Stimulated activated naive CD8-positive, alpha-beta T cell treated with anti-CD3 and anti-CD28 coated beads, Interleukin-15, amount 100 ng/mL, for 72 hours (primary cell): ENCODE results near the gene ARHGAP26.

Experiments used
- ATAC-seq: fragments of 150-1000 bp; cut with Tn5 transposase; 2 replicates; pipeline ENCODE4 v1.10.0; 2021; ENCODE audit warnings: mild to moderate bottlenecking, moderate library complexity
- DNase-seq, 2 donors: peaks; one replicate each; pipeline ENCODE4 v3.0.0; 2021 to 2022
- H3K27ac Mint-ChIP-seq, 2 donors: one replicate each; pipeline ENCODE4 v1.8.0; 2022; ENCODE audit warnings: mild to moderate bottlenecking in 2 of 2, mixed read lengths in 2 of 2, moderate library complexity in 2 of 2
- H3K27me3 Mint-ChIP-seq: one replicate; pipeline ENCODE4 v1.8.0; 2022; ENCODE audit warnings: mixed read lengths
- H3K4me1 Mint-ChIP-seq: one replicate; pipeline ENCODE4 v1.8.0; 2022; ENCODE audit warnings: mild to moderate bottlenecking, mixed read lengths
- H3K4me3 Mint-ChIP-seq, 2 donors: one replicate each; pipeline ENCODE4 v1.8.0; 2022; ENCODE audit warnings: mild to moderate bottlenecking in 2 of 2, mixed read lengths in 2 of 2, moderate library complexity in 1 of 2
- H3K9me3 Mint-ChIP-seq, 2 donors: one replicate each; pipeline ENCODE4 v1.8.0; 2022; ENCODE audit warnings: mixed read lengths in 2 of 2

ARHGAP26 gene

DNA sequence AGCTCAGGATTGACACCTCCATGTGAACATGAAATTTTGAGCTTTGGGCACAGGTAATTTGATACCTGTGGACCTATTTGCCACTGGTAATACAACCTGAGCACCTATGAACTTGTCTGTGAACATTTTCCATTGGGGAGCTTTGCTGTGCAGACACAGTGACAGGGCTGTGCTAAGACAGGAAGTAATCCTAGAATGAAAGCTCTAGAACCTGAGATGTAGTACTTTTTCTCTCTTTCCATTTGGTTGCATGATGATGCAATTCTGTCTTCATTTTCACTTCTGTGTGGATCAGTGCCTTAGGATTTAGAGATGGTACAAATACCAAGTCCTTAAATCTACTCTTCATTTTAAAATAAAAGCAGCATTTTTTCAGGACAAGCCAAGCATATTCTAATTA, 416.4 kb downstream of the ARHGAP26 start:
- no peaks in the 10 kb centered on the region for H3K27me3 Mint-ChIP-seq
- no peak overlapping the region for H3K4me3 Mint-ChIP-seq
- peak overlapping the region; percentile 27 to 85 for H3K27ac Mint-ChIP-seq
- ATAC-seq (peak; percentile 47), DNase-seq (no peak)
- H3K4me1 Mint-ChIP-seq = peaks cover 62% of the 10 kb centered on the region
- H3K9me3 Mint-ChIP-seq = peaks cover 17 to 18% of the 10 kb centered on the region in 2 donors

DNA sequence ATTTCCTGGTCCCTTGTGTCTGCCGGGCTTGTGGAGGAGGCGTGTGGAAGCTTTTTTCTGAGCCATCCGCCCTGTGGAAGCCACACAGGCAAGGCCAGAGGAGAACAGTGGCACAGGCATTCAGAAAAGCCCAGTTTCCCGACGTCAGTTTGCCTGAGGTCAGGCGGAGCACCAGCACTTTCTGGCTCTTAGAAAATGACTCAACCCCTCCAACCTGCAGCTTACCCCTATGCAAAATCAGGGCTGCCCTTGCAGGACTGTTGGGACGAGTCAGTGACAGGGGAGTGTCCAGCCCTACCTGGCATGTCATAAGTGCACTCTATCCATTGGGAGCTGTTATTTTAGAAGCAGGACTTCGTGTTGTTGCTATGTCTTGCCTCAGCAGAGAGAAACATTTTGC, 417.3 kb downstream of the ARHGAP26 start:
- DNase-seq (no peak), ATAC-seq (no peak)
- Mint-ChIP-seq H3K4me3 (no peak overlapping the region), H3K4me1 (peaks cover 56% of the 10 kb centered on the region), H3K27ac (peak overlapping the region; percentile 59 to 63), H3K27me3 (no peaks in the 10 kb centered on the region), H3K9me3 (peaks cover 17 to 24% of the 10 kb centered on the region in 2 donors)

DNA sequence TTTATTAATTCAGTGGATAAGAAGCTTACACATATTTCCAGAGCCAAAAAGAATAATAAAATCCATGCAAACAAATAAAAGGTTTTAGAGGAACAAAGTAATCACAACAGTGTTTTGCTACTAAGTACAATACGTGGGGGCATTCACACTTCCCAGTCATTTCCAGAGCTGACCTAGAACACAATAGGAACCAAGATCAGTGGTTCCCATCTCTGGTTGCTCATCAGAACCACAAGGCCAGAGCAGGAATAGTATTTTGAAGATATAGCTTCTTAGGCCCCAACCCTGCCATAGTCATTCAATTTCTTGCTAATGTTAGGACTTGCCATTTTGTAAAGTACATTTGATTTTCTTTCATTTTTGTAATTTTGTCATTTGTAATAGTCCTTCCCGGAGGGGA, 417.9 kb downstream of the ARHGAP26 start:
- peaks cover 17 to 24% of the 10 kb centered on the region in 2 donors for H3K9me3 Mint-ChIP-seq
- ATAC-seq (no peak), DNase-seq (no peak)
- H3K4me3 Mint-ChIP-seq = no peak overlapping the region
- peak overlapping the region; percentile 45 to 63 for H3K27ac Mint-ChIP-seq
- H3K4me1 Mint-ChIP-seq = peaks cover 51% of the 10 kb centered on the region
- no peaks in the 10 kb centered on the region for H3K27me3 Mint-ChIP-seq

DNA sequence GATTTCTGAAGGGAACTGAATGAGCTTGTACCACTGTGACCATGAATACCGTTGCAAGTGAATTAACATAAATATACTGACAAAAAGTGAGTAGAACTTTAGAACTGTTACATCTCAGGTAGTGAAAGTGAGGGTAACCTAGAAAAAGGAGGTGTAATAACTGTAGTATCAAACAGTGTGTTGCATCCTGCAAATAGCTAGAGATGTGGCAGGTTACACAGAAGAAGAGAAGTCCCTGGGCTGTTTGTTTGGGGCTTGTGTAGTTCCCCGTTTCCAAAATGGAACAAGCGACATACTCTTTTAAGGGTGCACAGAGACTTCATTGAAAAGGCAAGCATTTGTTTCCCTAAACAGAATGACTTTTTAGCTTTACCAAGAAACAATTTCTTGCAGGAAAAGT, 418.5 kb downstream of the ARHGAP26 start:
- no peaks in the 10 kb centered on the region for H3K27me3 Mint-ChIP-seq
- no peak for DNase-seq
- no peak overlapping the region for H3K27ac Mint-ChIP-seq
- H3K4me3 Mint-ChIP-seq = peak overlapping the region in 1 of 2 donors; percentile 19
- peaks cover 17 to 24% of the 10 kb centered on the region in 2 donors for H3K9me3 Mint-ChIP-seq
- peak; percentile 75 for ATAC-seq
- peaks cover 45% of the 10 kb centered on the region for H3K4me1 Mint-ChIP-seq

DNA sequence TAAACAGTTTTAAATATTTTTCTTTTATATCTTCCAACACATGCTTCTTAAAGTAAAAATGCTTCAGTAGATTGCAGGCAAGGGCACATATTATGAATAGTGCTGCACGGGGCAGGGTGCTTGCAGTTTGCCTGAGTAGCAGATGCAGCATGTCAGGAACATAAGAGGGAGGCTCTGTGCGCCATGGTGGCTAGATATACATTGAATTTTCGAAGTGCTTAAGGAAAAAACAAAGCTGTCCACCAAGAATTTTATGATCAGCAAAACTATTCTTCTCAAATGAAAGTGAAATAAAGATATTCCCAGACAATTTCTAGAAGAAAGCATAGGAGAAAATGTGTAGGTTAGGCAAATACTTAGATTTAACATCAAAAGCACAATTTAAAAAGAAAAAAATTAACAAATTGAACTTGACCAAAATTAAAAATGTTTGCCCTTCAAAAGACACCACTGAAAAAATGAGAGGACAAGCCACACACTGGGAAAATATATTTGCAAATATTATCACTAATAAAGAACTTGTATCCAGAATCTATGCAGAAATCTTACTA, 420.2 kb downstream of the ARHGAP26 start:
- H3K27ac Mint-ChIP-seq = no peak overlapping the region
- H3K4me3 Mint-ChIP-seq = no peak overlapping the region
- peaks cover 17 to 24% of the 10 kb centered on the region in 2 donors for H3K9me3 Mint-ChIP-seq
- H3K27me3 Mint-ChIP-seq = no peaks in the 10 kb centered on the region
- ATAC-seq (no peak), DNase-seq (no peak)
- peaks cover 34% of the 10 kb centered on the region for H3K4me1 Mint-ChIP-seq

DNA sequence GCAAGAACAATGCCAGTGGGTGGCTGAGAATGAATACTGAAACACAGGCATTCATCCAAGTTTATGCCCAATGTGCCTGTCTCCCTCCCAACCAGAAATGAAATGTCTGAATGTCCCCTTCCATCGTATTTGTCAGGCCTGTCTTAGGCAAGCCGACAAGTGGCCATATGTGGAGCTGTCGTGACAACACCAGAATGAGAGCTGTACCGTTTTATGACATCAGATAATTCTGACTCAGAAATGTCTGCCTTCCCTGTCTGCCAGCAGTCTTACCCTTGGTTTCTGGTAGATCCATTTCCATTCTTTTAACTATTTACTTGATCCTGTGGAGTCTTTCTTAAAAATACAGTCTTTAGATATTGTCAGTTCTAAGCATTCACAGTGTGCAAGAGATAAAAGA, 421.5 kb downstream of the ARHGAP26 start:
- DNase-seq (no peak), ATAC-seq (no peak)
- Mint-ChIP-seq H3K27ac (no peak overlapping the region), H3K9me3 (peaks cover 17 to 28% of the 10 kb centered on the region in 2 donors), H3K4me3 (no peak overlapping the region), H3K4me1 (peaks cover 25% of the 10 kb centered on the region), H3K27me3 (no peaks in the 10 kb centered on the region)

DNA sequence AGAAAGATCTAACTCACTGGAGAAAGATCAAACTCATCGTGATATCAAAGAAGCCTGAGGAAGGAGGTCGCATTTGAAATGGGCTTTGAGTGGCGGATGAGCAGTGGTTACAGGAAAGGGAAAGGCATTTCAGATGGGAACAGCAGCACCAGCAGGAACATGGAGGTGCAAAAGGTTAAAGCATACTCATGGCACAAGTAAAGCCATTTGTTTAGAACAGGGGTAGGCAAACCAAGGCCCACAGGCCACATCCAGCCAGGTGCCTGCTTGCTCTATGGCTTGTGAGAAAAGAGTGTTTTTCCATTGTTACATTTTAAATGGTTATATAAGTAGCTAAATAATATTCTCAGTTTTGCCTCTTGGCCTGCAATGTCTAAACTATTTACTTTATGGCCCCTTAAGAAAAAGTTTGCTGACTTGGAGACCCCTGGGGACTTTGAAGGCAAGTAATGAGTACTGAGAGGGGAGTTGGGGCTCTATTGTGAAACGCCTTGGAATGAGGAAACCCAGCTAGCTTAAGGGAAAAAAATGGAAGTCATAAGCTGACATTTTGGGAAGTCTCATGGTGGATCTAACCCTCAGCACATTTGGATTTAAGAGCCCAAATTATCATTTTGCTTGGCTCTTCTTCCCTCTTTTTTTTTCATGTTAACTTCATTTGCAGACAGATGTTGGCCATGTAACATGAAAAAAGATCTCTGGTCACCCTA, 422.2 kb downstream of the ARHGAP26 start:
- H3K27me3 Mint-ChIP-seq = no peaks in the 10 kb centered on the region
- ATAC-seq = no peak
- peaks cover 22 to 34% of the 10 kb centered on the region in 2 donors for H3K9me3 Mint-ChIP-seq
- H3K27ac Mint-ChIP-seq = no peak overlapping the region
- DNase-seq = no peak
- no peak overlapping the region for H3K4me3 Mint-ChIP-seq
- peaks cover 25% of the 10 kb centered on the region for H3K4me1 Mint-ChIP-seq

DNA sequence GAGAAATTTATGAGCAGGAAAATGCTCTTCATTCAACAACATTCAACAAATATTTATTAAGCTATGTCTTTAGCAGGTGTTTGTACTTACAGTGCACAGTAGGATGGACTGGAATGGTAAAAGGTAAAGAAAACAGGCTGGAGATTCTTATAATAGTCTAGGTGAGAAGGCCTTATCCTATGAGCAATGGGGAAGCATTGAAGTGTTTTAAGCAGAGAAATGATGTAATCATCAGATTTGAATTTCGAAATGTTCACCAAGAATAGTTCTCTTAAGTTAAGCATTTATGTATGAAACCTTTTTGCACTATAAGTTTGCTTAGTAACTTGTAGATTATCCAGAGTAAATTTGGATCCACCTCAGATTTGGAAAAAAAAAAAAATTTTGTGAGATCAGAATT, 424.0 kb downstream of the ARHGAP26 start:
- Mint-ChIP-seq H3K27ac (peak overlapping the region in 1 of 2 donors; percentile 29), H3K9me3 (peaks cover 22 to 40% of the 10 kb centered on the region in 2 donors), H3K27me3 (no peaks in the 10 kb centered on the region), H3K4me1 (peaks cover 14% of the 10 kb centered on the region), H3K4me3 (no peak overlapping the region)
- no peak for DNase-seq
- ATAC-seq = no peak

DNA sequence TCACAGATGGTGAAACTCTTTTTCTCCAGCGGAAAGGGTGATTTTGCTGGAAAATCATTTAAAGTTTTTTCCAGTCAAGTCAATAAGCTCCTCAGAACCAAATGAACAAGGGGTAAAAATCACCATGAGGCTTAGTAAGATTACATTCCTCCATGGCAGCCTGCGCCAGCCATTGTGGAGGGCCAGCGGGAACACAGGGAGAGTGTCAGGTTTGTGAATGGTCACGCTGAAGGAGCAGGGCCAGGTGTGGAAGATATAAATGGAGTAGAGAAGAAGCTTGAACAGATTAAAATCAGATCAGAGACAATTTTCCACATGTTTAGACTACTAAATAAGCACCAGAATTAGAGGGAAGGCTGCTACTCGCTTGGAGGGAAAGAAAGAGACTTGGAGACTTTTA, 424.5 kb downstream of the ARHGAP26 start:
- H3K27ac Mint-ChIP-seq = no peak overlapping the region
- DNase-seq (no peak), ATAC-seq (no peak)
- no peak overlapping the region for H3K4me3 Mint-ChIP-seq
- peaks cover 14% of the 10 kb centered on the region for H3K4me1 Mint-ChIP-seq
- H3K9me3 Mint-ChIP-seq = peaks cover 22 to 40% of the 10 kb centered on the region in 2 donors
- no peaks in the 10 kb centered on the region for H3K27me3 Mint-ChIP-seq

DNA sequence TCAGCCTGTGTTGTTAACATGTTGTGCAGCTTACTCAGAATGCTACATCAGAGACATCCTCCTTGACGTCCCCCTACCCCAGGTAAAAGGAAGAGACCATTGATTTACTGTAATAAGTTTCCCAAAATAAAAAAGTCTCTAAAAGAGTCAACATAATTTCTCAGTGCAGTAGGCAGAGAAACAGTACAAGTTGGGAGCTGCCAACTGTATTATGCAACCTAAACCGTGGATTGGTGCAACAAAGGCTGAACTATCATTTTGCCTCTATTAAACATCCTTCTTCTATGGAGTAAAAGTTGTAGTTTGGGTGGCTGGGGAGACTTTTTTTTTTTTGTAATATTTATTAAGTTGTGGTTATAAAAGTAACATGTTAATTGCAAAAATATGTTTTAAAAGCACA, 425.3 kb downstream of the ARHGAP26 start:
- Mint-ChIP-seq H3K27me3 (no peaks in the 10 kb centered on the region), H3K9me3 (peaks cover 15 to 34% of the 10 kb centered on the region in 2 donors), H3K4me3 (no peak overlapping the region), H3K4me1 (peaks cover 14% of the 10 kb centered on the region), H3K27ac (no peak overlapping the region)
- no peak for ATAC-seq
- DNase-seq = no peak

DNA sequence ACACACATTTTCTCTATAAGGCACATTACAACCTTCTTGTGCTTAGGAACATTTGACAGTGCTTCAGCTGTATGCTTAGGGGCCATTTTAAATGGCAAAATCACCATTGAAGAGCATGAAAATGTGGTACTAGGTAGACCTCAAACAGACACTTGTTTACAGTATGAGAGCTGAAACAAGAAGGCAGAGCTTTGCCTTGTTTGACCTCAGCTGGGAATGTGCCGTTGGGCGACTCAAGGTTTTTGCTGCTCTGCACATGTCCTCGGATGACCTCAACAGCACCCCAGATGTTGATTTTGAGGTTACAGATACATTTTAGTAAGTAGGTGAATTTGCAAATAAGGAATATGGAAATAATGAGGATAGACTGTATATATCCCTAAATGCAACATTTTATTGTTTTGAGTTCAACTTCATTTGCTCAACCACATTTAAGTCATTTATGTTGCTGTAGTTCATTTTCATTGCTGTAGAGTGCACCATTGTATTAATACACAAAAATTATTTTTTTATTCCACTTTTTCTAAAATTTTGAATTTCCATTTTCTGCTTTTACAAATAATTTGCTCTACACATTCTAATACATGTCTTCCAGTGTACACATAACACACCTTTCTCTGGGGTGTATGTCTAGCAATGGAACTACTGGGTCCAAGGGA, 426.6 kb downstream of the ARHGAP26 start:
- ATAC-seq (no peak), DNase-seq (no peak)
- Mint-ChIP-seq H3K9me3 (peaks cover 14 to 22% of the 10 kb centered on the region in 2 donors), H3K27ac (peak overlapping the region in 1 of 2 donors; percentile 6), H3K27me3 (no peaks in the 10 kb centered on the region), H3K4me1 (peaks cover 14% of the 10 kb centered on the region), H3K4me3 (peak overlapping the region; percentile 18 to 48)

DNA sequence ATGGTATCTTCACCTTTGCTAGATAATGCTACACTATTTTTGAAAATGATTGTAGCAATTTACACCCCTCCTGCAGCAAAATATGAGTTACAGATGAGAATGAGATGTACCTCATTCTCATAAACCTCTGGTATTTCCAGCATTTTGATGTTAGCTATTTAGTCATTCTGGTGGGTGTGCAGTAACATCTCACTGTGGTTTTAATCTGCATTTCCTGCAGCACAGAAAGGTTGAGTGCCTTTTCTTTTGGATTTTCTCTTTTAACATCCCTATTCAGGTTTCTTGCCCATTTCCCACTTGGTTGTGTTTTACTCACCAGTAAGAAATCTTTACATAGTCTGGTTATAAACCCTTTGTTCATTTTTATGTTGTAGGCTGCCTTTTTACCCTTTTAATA, 427.1 kb downstream of the ARHGAP26 start:
- ATAC-seq (peak; percentile 85), DNase-seq (no peak)
- H3K27ac Mint-ChIP-seq = peak overlapping the region; percentile 6 to 72
- peak overlapping the region; percentile 18 to 48 for H3K4me3 Mint-ChIP-seq
- peaks cover 14 to 22% of the 10 kb centered on the region in 2 donors for H3K9me3 Mint-ChIP-seq
- peaks cover 14% of the 10 kb centered on the region for H3K4me1 Mint-ChIP-seq
- no peaks in the 10 kb centered on the region for H3K27me3 Mint-ChIP-seq

DNA sequence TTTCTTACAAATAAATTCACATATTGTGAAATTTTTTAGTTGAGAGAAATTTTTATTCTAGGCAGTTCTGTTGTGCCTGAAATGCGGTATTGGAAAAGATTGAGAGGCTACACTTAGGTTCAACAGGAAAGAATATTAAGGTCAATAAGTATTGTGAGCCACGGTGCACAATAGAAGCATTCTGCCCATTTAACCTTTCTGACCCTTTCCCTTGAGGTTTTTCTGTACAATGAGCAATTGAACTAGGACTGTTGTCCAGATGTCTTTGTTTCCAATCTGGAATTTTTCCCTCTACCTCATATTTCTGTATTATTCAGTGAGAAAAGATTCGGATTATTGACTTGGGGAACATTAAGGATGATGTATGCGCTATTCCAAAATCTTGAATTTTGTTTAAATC, 428.2 kb downstream of the ARHGAP26 start:
- Mint-ChIP-seq H3K27ac (no peak overlapping the region), H3K4me1 (peaks cover 14% of the 10 kb centered on the region), H3K4me3 (no peak overlapping the region), H3K9me3 (peaks cover 14 to 27% of the 10 kb centered on the region in 2 donors), H3K27me3 (no peaks in the 10 kb centered on the region)
- no peak for DNase-seq
- no peak for ATAC-seq

DNA sequence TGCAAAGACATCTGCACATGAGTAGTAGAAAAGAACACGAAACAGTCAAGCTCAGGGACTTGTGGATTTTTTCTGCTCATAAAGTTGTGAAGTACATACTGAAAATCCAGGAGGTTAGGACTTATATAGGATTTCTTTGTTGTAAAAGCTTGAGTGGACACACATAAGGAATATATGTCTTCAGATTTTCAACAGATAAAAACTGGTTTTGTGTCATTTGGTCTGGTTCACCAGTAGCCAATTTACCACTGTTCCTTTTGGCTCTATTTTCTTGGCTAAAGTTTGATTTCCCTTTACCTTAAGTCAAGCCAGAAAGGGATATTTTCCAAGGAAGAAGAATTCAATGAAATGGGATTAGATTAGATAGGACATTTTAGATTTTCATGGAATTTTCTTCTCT, 429.0 kb downstream of the ARHGAP26 start:
- Mint-ChIP-seq H3K4me1 (peaks cover 14% of the 10 kb centered on the region), H3K4me3 (no peak overlapping the region), H3K27ac (no peak overlapping the region), H3K9me3 (peaks cover 14 to 27% of the 10 kb centered on the region in 2 donors), H3K27me3 (no peaks in the 10 kb centered on the region)
- DNase-seq (no peak), ATAC-seq (no peak)

DNA sequence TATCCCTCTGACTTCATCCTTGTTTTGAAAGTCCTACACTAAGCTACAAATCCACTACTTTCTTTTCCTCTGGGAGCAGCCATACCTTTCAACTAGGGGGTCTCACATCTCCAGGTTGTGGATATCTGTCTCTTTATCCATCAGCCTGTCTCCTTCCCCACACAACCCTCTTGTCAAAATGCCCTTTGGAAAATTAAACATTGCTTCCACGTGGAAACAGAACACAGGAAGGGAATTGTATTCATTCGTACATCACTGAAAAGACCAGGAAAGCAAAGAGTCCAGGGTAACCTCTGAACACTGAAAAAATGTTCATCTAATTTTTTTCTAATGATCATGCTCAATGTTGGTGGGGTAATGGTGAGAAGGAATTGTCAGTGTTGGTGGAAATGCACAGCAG, 429.7 kb downstream of the ARHGAP26 start:
- ATAC-seq = no peak
- DNase-seq = no peak
- Mint-ChIP-seq H3K27me3 (no peaks in the 10 kb centered on the region), H3K9me3 (peaks cover 14 to 27% of the 10 kb centered on the region in 2 donors), H3K4me1 (peaks cover 14% of the 10 kb centered on the region), H3K4me3 (no peak overlapping the region), H3K27ac (no peak overlapping the region)

DNA sequence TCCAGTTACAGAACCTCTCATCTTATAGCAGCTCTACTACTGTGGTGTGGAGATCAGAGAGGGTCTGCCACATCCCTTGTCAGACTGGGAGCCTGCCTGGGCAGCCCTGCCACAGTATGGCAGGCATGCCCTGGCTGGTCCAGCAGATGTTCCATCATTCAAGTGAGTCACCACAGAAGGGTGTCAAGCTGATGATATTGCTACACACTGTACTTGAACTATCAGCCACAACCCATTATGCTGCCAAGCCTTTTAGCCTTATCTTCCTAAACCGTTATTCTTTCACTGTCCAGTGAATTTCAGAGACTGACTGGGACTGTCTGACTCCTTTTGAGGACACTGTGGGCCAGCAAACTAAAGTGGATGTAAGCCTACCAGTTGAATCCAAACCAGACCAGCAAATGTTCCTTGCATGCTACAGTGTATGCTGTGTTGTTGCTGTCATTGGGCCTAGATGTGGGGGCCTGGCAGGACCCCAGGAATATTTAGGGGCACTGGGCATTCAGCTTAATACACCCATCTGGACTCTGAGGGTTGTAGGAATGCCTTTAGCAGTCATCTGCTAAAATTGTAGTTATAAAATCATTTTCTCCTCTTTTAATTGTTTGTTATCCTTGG, 430.7 kb downstream of the ARHGAP26 start:
- peaks cover 14 to 27% of the 10 kb centered on the region in 2 donors for H3K9me3 Mint-ChIP-seq
- H3K27me3 Mint-ChIP-seq = no peaks in the 10 kb centered on the region
- H3K27ac Mint-ChIP-seq = peak overlapping the region in 1 of 2 donors; percentile 34
- ATAC-seq (peak; percentile 74), DNase-seq (no peak)
- H3K4me1 Mint-ChIP-seq = peaks cover 16% of the 10 kb centered on the region
- H3K4me3 Mint-ChIP-seq = no peak overlapping the region
